Calu3 (cell line): Measurements from ENCODE around the gene IQCN. TPM values are rescaled to one million over a fixed set of nuclear protein-coding genes. Genes with fewer than 3 reads are reported as not detected.
A peak's percentile ranks its signal among the peaks of the same experiment; 100 is the strongest.

Experiments
- BruUV-seq: library from RNA; stranded (reverse); fragments of 400-500 nt; replicated peaks from 2 replicates; lab custom pipeline; 2021; lab: Mats Ljungman, UMichigan
- CTCF ChIA-PET: fragments of 300-600 bp; sonication (Branson Sonifier 250); formaldehyde crosslinking; loops from one replicate; lab custom pipeline; 2022; ENCODE audit warnings: antibody characterized with exemption; lab: Charles Lee
- DNase-seq: peaks from one replicate; pipeline ENCODE4 v3.0.0; 2022
- H3K27ac Mint-ChIP-seq: one replicate; pipeline ENCODE4 v1.8.0; 2022; ENCODE audit warnings: mixed read lengths; ENCODE audit not compliant: unreplicated experiment
- H3K27me3 Mint-ChIP-seq: one replicate; pipeline ENCODE4 v1.8.0; 2022; ENCODE audit warnings: mixed read lengths; ENCODE audit not compliant: unreplicated experiment
- H3K36me3 Mint-ChIP-seq: one replicate; pipeline ENCODE4 v1.8.0; 2022; ENCODE audit warnings: mild to moderate bottlenecking, moderate library complexity, mixed read lengths; ENCODE audit not compliant: insufficient read depth, unreplicated experiment
- H3K4me1 Mint-ChIP-seq: one replicate; pipeline ENCODE4 v1.8.0; 2022; ENCODE audit warnings: mild to moderate bottlenecking, low read depth, mixed read lengths; ENCODE audit not compliant: unreplicated experiment
- H3K4me3 Mint-ChIP-seq: one replicate; pipeline ENCODE4 v1.8.0; 2022; ENCODE audit warnings: mild to moderate bottlenecking, low read depth, moderate library complexity, mixed read lengths; ENCODE audit not compliant: unreplicated experiment
- H3K9me3 Mint-ChIP-seq: one replicate; pipeline ENCODE4 v1.8.0; 2022; ENCODE audit warnings: low read depth, mixed read lengths; ENCODE audit not compliant: unreplicated experiment
- intact Hi-C: fragments of 100-400 bp; cut with micrococcal nuclease; formaldehyde crosslinking; loops from one replicate; pipeline ENCODE4 v1.10.0; 2022; ENCODE audit not compliant: unreplicated experiment
- total RNA-seq: library from RNA; stranded (reverse); gene quantifications from 2 replicates; pipeline ENCODE4 v1.2.3, GENCODE V29; 2022
- TF ChIP-seq, protein P1 (sequence below): fragments of 200-600 bp; IDR thresholded peaks from one replicate; pipeline ENCODE4 v1.8.0; 2022; ENCODE audit warnings: antibody characterized with exemption; ENCODE audit not compliant: unreplicated experiment

The IQCN gene
- total RNA-seq, 1 experiment from 2014 or later = 1.6 TPM

DNA sequence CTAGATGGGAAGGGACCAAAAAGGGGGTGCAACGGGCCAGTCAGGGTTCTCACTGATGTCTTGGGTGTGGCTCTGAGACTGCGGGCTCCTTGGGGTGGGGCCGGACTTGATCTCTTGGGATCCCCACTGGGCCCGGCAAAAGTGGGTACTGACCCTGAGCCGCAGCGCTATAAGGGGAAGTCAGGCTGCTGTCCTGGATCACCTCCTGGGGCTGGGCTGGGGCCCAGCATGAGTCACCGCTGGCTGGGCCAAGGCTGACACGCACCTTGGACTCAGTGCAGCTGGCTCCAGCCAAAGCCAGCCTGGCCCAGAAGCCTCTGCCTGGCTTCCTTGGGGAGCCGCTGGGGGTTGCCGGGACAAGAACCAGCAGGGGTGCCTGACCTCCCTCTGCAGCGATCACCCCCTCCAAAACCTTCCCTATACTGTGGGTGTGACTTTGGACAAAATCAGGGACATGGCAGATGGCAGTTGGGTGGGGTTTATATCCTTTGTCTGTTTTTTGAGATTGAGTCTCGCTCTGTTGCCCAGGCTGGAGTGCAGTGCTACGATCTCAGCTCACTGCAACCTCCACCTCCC is 617 bp upstream of the IQCN start:
- Mint-ChIP-seq H3K36me3 (peaks cover 55% of the 10 kb centered on the region), H3K27ac (peak overlapping the region; percentile 83), H3K4me3 (peak overlapping the region; percentile 17), H3K4me1 (peaks cover 9% of the 10 kb centered on the region), H3K27me3 (no peaks in the 10 kb centered on the region), H3K9me3 (no peaks in the 10 kb centered on the region)
- no TSS peak for BruUV-seq
- peak; percentile 81 for DNase-seq
- intact Hi-C loops = loop anchor here (10.0 kb wide), 1 partner anchor 140 kb away; the partner anchor contains the start of gene SSBP4
- CTCF ChIA-PET = interaction anchor here (1.1 to 1.5 kb wide), 2 partner anchors 21 to 44 kb away, joined by 3 to 5 read pairs; no protein-coding TSS in a partner anchor
- TF ChIP-seq, protein P1, sequence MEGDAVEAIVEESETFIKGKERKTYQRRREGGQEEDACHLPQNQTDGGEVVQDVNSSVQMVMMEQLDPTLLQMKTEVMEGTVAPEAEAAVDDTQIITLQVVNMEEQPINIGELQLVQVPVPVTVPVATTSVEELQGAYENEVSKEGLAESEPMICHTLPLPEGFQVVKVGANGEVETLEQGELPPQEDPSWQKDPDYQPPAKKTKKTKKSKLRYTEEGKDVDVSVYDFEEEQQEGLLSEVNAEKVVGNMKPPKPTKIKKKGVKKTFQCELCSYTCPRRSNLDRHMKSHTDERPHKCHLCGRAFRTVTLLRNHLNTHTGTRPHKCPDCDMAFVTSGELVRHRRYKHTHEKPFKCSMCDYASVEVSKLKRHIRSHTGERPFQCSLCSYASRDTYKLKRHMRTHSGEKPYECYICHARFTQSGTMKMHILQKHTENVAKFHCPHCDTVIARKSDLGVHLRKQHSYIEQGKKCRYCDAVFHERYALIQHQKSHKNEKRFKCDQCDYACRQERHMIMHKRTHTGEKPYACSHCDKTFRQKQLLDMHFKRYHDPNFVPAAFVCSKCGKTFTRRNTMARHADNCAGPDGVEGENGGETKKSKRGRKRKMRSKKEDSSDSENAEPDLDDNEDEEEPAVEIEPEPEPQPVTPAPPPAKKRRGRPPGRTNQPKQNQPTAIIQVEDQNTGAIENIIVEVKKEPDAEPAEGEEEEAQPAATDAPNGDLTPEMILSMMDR = no peak

DNA sequence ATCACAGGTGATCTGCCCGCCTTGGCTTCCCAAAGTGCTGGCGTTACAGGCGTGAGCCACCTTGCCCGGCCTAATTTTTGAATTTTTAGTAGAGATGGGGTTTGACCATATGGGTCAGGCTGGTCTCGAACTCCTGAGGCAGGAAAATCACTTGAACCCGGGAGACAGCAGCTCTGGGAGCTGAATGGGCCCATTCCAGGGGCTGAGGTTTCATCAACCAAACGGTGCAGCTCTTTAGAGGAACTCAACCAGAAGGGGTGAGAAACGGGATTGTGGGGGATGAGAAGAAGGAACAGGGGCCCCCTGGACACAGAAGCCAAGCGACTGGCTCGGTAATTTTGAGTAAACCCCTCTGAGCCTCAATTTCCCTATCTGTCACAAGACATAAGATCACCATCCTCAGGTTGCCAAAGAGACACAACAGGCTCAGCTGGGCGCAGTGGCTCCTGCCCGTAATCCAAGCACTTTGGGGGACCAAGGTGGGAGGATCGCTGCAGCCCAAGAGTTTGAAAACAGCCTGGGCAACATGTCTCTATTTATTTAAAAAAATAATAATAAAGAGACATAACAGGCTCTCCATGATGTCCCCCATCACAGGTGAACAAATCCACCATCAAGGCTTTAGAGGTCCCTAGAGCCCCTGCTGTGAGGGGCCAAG is 562 bp downstream of the IQCN start:
- H3K9me3 Mint-ChIP-seq = no peaks in the 10 kb centered on the region
- no peak overlapping the region for H3K27ac Mint-ChIP-seq
- intact Hi-C loops = loop anchor here (10.0 kb wide), 1 partner anchor 141 kb away; the partner anchor contains the start of gene SSBP4
- H3K36me3 Mint-ChIP-seq = peaks cover 43% of the 10 kb centered on the region
- no peak overlapping the region for H3K4me3 Mint-ChIP-seq
- BruUV-seq = no TSS peak
- CTCF ChIA-PET = interaction anchor here (1.1 kb wide), 1 partner anchor 42 kb away, joined by 5 read pairs; no protein-coding TSS in a partner anchor
- no peaks in the 10 kb centered on the region for H3K4me1 Mint-ChIP-seq
- DNase-seq = no peak
- H3K27me3 Mint-ChIP-seq = no peaks in the 10 kb centered on the region
- TF ChIP-seq, protein P1 = no peak

DNA sequence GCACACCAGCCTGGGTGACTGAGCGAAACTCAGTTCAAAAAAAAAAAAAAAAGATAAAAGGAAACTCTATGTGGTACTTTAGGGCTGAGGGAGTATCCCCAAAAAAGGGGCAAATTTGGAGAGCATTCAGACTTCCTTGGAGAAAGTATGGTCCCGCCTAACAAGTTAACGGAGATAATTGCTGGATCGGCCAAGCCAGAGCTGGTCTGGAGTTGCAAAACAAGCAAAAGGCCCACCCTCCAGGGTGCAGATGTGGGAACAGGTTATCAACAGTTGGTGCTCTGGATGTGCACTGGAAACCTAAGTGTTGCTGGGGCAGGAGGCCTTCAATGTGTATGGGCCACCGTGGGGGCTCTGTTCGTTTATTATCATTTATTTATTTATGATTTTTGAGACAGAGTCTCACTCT is 2.8 kb downstream of the IQCN start:
- no TSS peak for BruUV-seq
- Mint-ChIP-seq H3K27me3 (no peaks in the 10 kb centered on the region), H3K4me3 (no peak overlapping the region), H3K4me1 (no peaks in the 10 kb centered on the region), H3K36me3 (peaks cover 26% of the 10 kb centered on the region), H3K27ac (no peak overlapping the region), H3K9me3 (no peaks in the 10 kb centered on the region)
- no peak for DNase-seq
- intact Hi-C loops = loop anchor here (10.0 kb wide), 1 partner anchor 143 kb away; the partner anchor contains the start of gene SSBP4
- CTCF ChIA-PET = no interaction called here
- TF ChIP-seq, protein P1 = no peak

DNA sequence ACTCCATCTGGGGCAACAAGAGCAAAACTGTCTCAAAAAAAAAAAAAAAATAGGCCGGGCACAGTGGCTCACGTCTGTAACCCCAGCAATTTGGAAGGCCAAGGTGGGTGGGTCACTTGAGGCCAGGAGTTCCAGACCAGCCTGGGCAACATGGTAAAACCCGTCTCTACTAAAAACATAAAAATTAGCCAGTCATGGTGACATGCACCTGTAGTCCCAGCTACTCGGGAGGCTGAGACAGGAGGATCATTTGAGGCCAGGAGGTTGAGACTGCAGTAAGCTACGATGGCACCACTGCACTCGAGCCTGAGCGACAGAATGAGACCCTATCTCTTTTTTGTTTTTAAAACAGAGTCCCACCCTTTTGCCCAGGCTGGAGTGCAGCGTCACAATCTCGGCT is 3.9 kb downstream of the IQCN start:
- intact Hi-C loops = loop anchor here (10.0 kb wide), 1 partner anchor 144 kb away; the partner anchor contains the start of gene SSBP4
- TF ChIP-seq, protein P1 = no peak
- BruUV-seq = no TSS peak
- CTCF ChIA-PET = interaction anchor here (0.7 kb wide), 2 partner anchors 9 to 52 kb away, joined by 3 to 5 read pairs; no protein-coding TSS in a partner anchor
- no peaks in the 10 kb centered on the region for H3K9me3 Mint-ChIP-seq
- no peak for DNase-seq
- no peaks in the 10 kb centered on the region for H3K4me1 Mint-ChIP-seq
- H3K4me3 Mint-ChIP-seq = no peak overlapping the region
- H3K27me3 Mint-ChIP-seq = no peaks in the 10 kb centered on the region
- peaks cover 21% of the 10 kb centered on the region for H3K36me3 Mint-ChIP-seq
- no peak overlapping the region for H3K27ac Mint-ChIP-seq
